H1 (cell line): ENCODE data around the gene MEF2C. TPM values are rescaled to one million over a fixed set of nuclear protein-coding genes. Genes with fewer than 3 reads are reported as not detected.
A peak's percentile ranks its signal among the peaks of the same experiment; 100 is the strongest.

Source experiments
- ASH2L ChIP-seq: fragments of 200-600, 300-600 bp; sonication (generic); IDR thresholded peaks from one replicate; pipeline ENCODE4 v1.7.1; 2017; ENCODE audit warnings: low read length
- BCL11A ChIP-seq, 2 experiments: IDR thresholded peaks; one replicate each; pipeline ENCODE4 v1.6.1; 2011; ENCODE audit warnings: low read depth in 2 of 2, low read length in 2 of 2, mild to moderate bottlenecking in 2 of 2
- CHD2 ChIP-seq: IDR thresholded peaks from 2 replicates; pipeline ENCODE4 v1.6.1; 2012; ENCODE audit warnings: low read length, improper control_type of control experiment
- CTCF ChIP-seq, 3 experiments: IDR thresholded peaks; 1 replicate in 2 of 3; 2 replicates in 1 of 3; pipeline versions ENCODE4 v1.5.1 to v1.6.1; 2011; ENCODE audit warnings: low read length in 3 of 3, mild to moderate bottlenecking in 3 of 3, inconsistent platforms in 2 of 3, low read depth in 1 of 3, moderate library complexity in 1 of 3; ENCODE audit not compliant: insufficient read depth in 1 of 3; ENCODE audit errors: control extremely low read depth in 1 of 3
- E2F6 ChIP-seq: IDR thresholded peaks from 2 replicates; pipeline ENCODE4 v1.6.1; 2012; ENCODE audit warnings: inconsistent platforms
- HDAC2 ChIP-seq, 2 experiments: fragments of 300-600 bp in 1 of 2; sonication (generic) in 1 of 2; IDR thresholded peaks; 2 replicates each; pipeline ENCODE4 v1.6.1; 2011 to 2012; ENCODE audit warnings: low read depth in 2 of 2, low read length in 2 of 2, mild to moderate bottlenecking in 2 of 2, moderate library complexity in 2 of 2, borderline replicate concordance in 1 of 2, inconsistent platforms in 1 of 2
- HDAC6 ChIP-seq: IDR thresholded peaks from one replicate; pipeline ENCODE4 v1.7.1; 2012; ENCODE audit warnings: low read depth, mild to moderate bottlenecking, inconsistent platforms, low read length, moderate library complexity
- KDM4A ChIP-seq: IDR thresholded peaks from one replicate; pipeline ENCODE4 v1.7.1; 2012; ENCODE audit warnings: low read depth, mild to moderate bottlenecking, moderate library complexity, low read length, inconsistent platforms; ENCODE audit not compliant: severe bottlenecking
- POLR2AphosphoS5 ChIP-seq: IDR thresholded peaks from 2 replicates; pipeline ENCODE4 v1.6.1; 2011; ENCODE audit warnings: low read depth, low read length
- RXRA ChIP-seq: IDR thresholded peaks from 2 replicates; pipeline ENCODE4 v1.6.1; 2011; ENCODE audit warnings: low read depth, mild to moderate bottlenecking, low read length, moderate library complexity; ENCODE audit not compliant: insufficient read depth
- SAP30 ChIP-seq: fragments of 300-600 bp; sonication (generic); IDR thresholded peaks from 2 replicates; pipeline ENCODE4 v1.7.1; 2012; ENCODE audit warnings: low read length, moderate library complexity, mild to moderate bottlenecking, inconsistent platforms; ENCODE audit not compliant: insufficient read depth, insufficient replicate concordance
- SIN3A ChIP-seq, 2 experiments: IDR thresholded peaks in 1 of 2; conservative IDR thresholded peaks in 1 of 2; 2 replicates each; pipeline ENCODE4 v1.6.1; 2011 to 2012; ENCODE audit warnings: low read length in 2 of 2, improper control_type of control experiment in 1 of 2, low read depth in 1 of 2, mild to moderate bottlenecking in 1 of 2
- SP1 ChIP-seq: IDR thresholded peaks from 2 replicates; pipeline ENCODE4 v1.6.1; 2011; ENCODE audit warnings: low read depth, low read length
- SP2 ChIP-seq: IDR thresholded peaks from 2 replicates; pipeline ENCODE4 v1.6.1; 2012; ENCODE audit warnings: mild to moderate bottlenecking, low read length, inconsistent platforms
- SRF ChIP-seq: IDR thresholded peaks from 2 replicates; pipeline ENCODE4 v1.6.1; 2011; ENCODE audit warnings: mild to moderate bottlenecking, low read depth, low read length, moderate library complexity
- TAF1 ChIP-seq: IDR thresholded peaks from 2 replicates; pipeline ENCODE4 v1.6.1; 2011; ENCODE audit warnings: mild to moderate bottlenecking, low read depth, low read length
- TAF7 ChIP-seq: optimal IDR thresholded peaks from 2 replicates; pipeline ENCODE3; 2011; ENCODE audit warnings: low read depth, mild to moderate bottlenecking, inconsistent platforms, low read length, moderate library complexity, borderline replicate concordance
- ZNF274 ChIP-seq: IDR thresholded peaks from 2 replicates; pipeline ENCODE4 v1.7.0; 2012; ENCODE audit warnings: low read length, borderline replicate concordance; ENCODE audit errors: extremely low read depth
- polyA plus RNA-seq, 7 experiments: library from polyadenylated mRNA; depleted of rRNA in 3 of 7; stranded (reverse) in 5 of 7; unstranded in 2 of 7; fragments of >200 nt in 5 of 7; fragments of 200-250 nt in 2 of 7; gene quantifications; 1 replicate in 5 of 7; 2 replicates in 1 of 7; 4 replicates in 1 of 7; pipeline versions ENCODE4 v1.2.1 to v1.2.3, GENCODE V29; 2011 to 2013; ENCODE audit warnings: missing spikeins in 2 of 7, mixed read lengths in 2 of 7
- total RNA-seq: library from RNA; stranded (reverse); fragmentation: NEBNext Ultra II Directional; extraction: Animal tissue kit (Norgen Biotek cat#: 25700); gene quantifications from 2 replicates; pipeline ENCODE4 v1.2.1, GENCODE V29; 2021

The MEF2C gene
- total and polyA plus RNA-seq, 2 of the 8 experiments (the other 6 are each of a cell fraction or from before 2014, with no cell fraction given): 0.59 to 0.99 TPM

GRCh38 chr5:88883059-88883835, at the start of gene MEF2C (continued):
- TF ChIP-seq SAP30 (no peak), CTCF (IDR thresholded peaks at IDR 0.05; ENCODE audit: control extremely low read depth in 1 of 3, insufficient read depth in 1 of 3, low read depth in 1 of 3, low read length in 3 of 3) (no peak), BCL11A (IDR thresholded peaks at IDR 0.05; ENCODE audit: low read depth in 2 of 2, low read length in 2 of 2) (no peak), RXRA (no peak), TAF7 (no peak), E2F6 (no peak), SRF (no peak), SIN3A (conservative IDR thresholded peaks at IDR 0.05 in 1 of 2, IDR thresholded peaks at IDR 0.05 in 1 of 2; ENCODE audit: low read depth in 1 of 2, low read length in 2 of 2) (no peak; a peak in 1 of 4 replicates), SP1 (no peak), CHD2 (no peak), HDAC6 (no peak), TAF1 (peak; percentile 46; the same call in 1 of the 2 replicates), KDM4A (peak; percentile 7), ASH2L (peak; percentile 85), HDAC2 (IDR thresholded peaks at IDR 0.05; ENCODE audit: borderline replicate concordance in 1 of 2, low read depth in 2 of 2, low read length in 2 of 2) (peak in 1 of 2 experiments; percentile 25; a peak in 1 of 4 replicates), SP2 (no peak), ZNF274 (no peak), POLR2AphosphoS5 (no peak)
